Epithelial cell of proximal tubule (primary cell): ENCODE data around the gene CRTAP. TPM values are rescaled to one million over a fixed set of nuclear protein-coding genes. Genes with fewer than 3 reads are reported as not detected.

Source experiments
- DNase-seq: peaks from one replicate; pipeline ENCODE4 v3.0.0-alpha.2; 2011; ENCODE audit warnings: low read depth
- H3K4me3 ChIP-seq: 2 replicates; pipeline ENCODE4 v1.5.1; 2011; ENCODE audit warnings: low read depth, mild to moderate bottlenecking, low read length
- total RNA-seq: library from RNA; depleted of rRNA; stranded (reverse); fragments of >200 nt; gene quantifications from 2 replicates; pipeline ENCODE4 v1.2.3, GENCODE V29; 2015
- TF ChIP-seq, protein P1 (sequence below): conservative IDR thresholded peaks from 2 replicates; pipeline ENCODE4 v1.5.1; 2012; ENCODE audit warnings: low read depth, mild to moderate bottlenecking, low read length

The CRTAP gene
- total RNA-seq, 1 donor from 2014 or later: 193 TPM

DNA sequence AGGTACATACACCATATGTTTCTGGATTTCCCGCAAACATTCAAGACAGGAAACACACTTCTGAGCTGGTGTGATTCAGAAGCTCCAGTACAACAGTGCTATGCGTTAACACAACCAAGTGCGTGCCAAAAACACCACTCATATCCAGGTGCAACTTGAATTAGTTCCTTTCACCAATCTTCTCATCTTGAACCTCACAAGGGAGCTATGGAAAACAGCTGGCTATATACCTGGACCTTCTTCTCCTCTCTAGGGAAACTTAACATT, 73.5 kb downstream of the CRTAP start:
- DNase-seq: no peak
- H3K4me3 ChIP-seq: no peak overlapping the region
- TF ChIP-seq, protein P1, sequence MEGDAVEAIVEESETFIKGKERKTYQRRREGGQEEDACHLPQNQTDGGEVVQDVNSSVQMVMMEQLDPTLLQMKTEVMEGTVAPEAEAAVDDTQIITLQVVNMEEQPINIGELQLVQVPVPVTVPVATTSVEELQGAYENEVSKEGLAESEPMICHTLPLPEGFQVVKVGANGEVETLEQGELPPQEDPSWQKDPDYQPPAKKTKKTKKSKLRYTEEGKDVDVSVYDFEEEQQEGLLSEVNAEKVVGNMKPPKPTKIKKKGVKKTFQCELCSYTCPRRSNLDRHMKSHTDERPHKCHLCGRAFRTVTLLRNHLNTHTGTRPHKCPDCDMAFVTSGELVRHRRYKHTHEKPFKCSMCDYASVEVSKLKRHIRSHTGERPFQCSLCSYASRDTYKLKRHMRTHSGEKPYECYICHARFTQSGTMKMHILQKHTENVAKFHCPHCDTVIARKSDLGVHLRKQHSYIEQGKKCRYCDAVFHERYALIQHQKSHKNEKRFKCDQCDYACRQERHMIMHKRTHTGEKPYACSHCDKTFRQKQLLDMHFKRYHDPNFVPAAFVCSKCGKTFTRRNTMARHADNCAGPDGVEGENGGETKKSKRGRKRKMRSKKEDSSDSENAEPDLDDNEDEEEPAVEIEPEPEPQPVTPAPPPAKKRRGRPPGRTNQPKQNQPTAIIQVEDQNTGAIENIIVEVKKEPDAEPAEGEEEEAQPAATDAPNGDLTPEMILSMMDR: no peak

- TF ChIP-seq, protein P1: no peak
- DNase-seq: no peak
- no peak overlapping the region for H3K4me3 ChIP-seq
Observed at GRCh38 chr3:33194303-33194702, 80.5 kb downstream of the CRTAP start.

DNA sequence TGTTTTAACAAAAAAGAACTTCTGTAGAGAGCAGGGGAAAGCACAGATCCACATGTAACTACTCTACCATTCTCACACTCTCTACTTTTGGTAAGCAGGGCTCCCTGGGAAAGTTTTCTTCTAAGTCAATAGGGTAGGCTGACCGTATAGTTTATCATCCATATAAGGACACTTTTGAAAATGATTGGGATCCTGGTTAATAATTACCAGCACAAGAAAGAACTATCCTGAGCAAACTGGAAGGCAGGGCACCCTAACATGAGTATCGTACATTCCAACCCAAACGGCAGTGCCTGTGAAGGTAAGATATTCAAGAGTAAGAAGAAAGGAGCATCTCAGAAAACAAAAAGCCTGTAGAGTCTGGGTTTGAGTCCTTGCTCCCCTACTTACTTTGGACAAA, 82.7 kb downstream of the CRTAP start:
- H3K4me3 ChIP-seq: no peak overlapping the region
- DNase-seq: no peak
- TF ChIP-seq, protein P1: no peak

Other genes starting within 250 kb of the CRTAP start
- not detected in 2 replicates for gene CCR4, start 162.4 kb upstream of the CRTAP start, total RNA-seq
- gene GLB1, start 16.9 kb upstream of the CRTAP start, total RNA-seq: 70.0 and 107 TPM in 2 replicates
- gene TMPPE, start 16.9 kb upstream of the CRTAP start, total RNA-seq: 3.6 and 4.0 TPM in 2 replicates
- gene SUSD5, start 104.8 kb downstream of the CRTAP start, total RNA-seq: 0.92 and 2.3 TPM in 2 replicates
- gene FBXL2, start 163.4 kb downstream of the CRTAP start, total RNA-seq: 10.8 and 13.4 TPM in 2 replicates